GM20431 (cell line): ENCODE results near the gene TTC17.
"Not testable (repeated sequence)": the region's sequence is repeated elsewhere in the genome, so short reads cannot be mapped to it uniquely, and the experiment has no call there.

ENCODE experiments used
- in situ Hi-C: fragments of 300-500 bp; cut with MseI, MboI; formaldehyde crosslinking; loops from one replicate; pipeline ENCODE4 v1.15.0; 2020; ENCODE audit warnings: low sequenced_read_pairs; ENCODE audit not compliant: unreplicated experiment

TTC17 gene

DNA sequence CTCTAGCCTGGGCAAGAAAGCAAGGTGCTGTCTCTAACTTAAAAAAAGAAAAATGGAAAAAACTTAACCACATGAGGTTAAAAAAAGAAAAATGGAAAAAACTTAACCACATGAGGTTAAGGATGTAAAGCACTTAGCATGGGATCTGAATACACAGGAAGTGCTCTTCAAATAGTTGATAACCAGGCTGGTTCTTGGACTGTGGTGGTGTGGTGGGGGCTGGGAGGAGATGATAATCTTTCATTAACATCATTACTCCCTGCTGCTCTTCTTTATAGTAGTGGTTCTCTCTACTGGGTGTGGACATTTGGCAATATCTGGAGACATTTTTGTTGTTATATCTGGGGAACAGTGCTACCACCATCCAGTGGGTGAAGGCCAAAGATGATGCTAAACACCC, 88.4 kb downstream of the TTC17 start:
- in situ Hi-C loops, result no loop called here

DNA sequence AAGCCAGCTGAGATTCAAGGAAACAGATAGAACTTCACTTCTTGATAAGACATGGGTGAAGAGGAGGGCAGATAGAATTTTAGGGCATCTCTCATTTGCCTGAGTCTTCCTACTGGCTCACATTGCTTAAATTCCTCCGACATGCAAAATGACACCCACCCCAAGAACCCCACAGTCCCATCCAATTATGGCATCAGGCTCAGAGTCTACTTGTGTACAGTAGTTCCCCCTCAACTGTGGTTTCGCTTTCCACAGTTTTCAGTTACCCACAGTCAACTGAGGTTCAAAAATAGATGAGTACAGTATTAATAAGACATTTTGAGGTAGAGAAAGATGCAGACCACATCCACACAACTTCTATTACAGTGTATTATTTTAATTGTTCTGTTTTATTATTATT, 99.8 kb downstream of the TTC17 start:
- in situ Hi-C loops, result no loop called here

DNA sequence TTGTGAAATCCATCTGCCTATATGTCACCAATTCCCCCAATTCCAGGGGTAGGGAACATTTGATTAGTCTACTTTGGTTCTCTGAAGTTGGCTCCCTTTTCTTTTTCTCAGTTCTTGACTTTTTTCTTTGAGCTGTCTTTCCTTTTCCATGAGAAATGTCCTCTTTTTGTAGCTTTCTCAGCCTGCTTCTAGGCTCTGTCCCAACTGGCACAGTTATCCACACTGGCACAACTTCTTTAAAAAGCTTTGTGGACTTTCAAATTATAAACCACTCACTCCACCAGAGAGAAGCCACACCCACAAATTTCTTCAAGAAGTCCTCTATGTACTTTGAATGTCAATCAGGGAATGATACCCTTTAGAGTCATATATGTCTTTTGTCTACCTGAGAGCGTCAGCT, 100.5 kb downstream of the TTC17 start:
- in situ Hi-C loops, result no loop called here

GRCh38 chr11:43462359-43462758, 103.6 kb downstream of the TTC17 start:
- in situ Hi-C loops, result no loop called here

GRCh38 chr11:43467958-43468357, 109.2 kb downstream of the TTC17 start:
- in situ Hi-C loops, result no loop called here

DNA sequence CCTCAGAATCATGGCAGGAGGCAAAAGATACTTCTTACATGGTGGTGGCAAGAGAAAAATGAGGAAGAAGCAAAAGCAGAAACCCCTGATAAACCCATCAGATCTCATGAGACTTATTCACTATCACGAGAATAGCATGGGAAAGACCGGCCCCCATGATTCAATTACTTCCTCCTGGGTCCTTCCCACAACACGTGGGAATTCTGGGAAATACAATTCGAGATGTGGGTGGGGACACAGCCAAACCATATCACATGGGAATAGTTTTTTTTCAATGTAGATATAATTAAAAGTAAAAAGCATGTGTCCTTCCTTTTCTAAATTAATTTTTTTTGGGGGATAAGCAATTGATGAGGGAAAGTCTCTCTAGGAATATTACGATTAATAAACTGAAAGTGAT, 118.8 kb downstream of the TTC17 start:
- in situ Hi-C loops, result not testable (repeated sequence)

GRCh38 chr11:43486141-43486540, 127.4 kb downstream of the TTC17 start:
- in situ Hi-C loops, result no loop called here

- in situ Hi-C loops, result no loop called here
Observed at GRCh38 chr11:43489869-43490465, 131.2 kb downstream of the TTC17 start.

GRCh38 chr11:43492701-43493100, 134.0 kb downstream of the TTC17 start:
- in situ Hi-C loops, result no loop called here

DNA sequence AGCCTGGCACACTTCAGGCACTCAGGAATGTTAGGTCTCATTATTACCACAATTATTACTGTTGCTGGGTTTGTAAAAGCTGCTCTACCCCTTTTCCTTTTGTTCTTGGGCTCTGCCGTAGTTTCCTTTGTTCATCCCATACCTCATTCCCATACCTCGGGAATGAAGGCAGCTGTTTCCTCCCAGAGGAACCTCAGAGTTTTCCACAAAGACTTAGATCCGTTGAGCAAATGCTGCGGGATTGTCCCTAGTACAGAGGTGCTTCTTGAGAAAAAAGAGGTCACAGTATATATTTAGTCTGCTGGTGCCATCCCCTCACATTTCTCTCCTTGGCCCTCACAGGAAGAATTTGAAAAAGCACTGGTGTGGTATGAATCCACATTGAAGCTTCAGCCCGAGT, 134.7 kb downstream of the TTC17 start:
- in situ Hi-C loops, result no loop called here

GRCh38 chr11:43497144-43497543, 138.4 kb downstream of the TTC17 start:
- in situ Hi-C loops, result no loop called here

GRCh38 chr11:43498561-43498960, 139.8 kb downstream of the TTC17 start:
- in situ Hi-C loops, result no loop called here

DNA sequence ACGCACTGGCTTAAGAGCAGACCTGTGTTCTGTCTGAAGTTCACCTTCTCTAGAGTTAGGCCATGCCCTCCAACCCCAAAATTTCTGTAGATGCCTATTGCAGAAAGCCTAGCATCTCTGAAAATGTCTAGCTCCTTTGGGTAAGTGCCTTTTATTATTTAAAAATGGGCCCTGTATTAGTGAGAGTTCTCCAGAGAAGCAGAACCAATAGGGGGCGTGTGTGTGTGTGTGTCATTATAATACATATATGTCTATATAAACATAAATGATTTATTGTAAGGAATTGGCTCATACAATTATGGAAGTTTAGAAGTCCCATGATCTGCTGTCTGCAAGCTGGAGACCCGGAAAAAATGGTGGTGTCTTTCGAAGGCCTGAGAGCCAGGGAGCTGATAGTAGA, 144.7 kb downstream of the TTC17 start:
- in situ Hi-C loops, result no loop called here

- in situ Hi-C loops, result no loop called here
Observed at GRCh38 chr11:43504316-43504950, 145.7 kb downstream of the TTC17 start.

DNA sequence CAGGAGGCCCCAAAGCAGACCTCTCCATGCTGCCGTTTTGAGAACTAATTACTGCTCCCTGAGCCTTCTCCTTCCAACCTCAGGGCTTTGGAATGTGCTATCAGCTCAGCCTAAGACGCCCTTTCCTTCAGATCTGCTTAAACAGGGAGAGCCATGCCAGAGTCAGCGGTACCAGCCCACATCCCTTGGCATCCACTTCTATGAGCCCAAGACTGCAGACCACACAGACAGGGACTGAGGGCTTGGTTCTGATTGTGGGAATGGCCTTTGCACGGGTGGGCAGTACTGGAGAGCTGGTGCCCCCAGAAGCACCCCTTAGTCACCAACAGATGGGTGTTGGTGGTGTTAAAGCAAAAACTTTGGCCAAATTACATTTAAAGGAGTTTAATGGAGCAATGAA, 146.5 kb downstream of the TTC17 start:
- in situ Hi-C loops, result no loop called here

- in situ Hi-C loops, result no loop called here
Observed at GRCh38 chr11:43507171-43507570, 148.5 kb downstream of the TTC17 start.

DNA sequence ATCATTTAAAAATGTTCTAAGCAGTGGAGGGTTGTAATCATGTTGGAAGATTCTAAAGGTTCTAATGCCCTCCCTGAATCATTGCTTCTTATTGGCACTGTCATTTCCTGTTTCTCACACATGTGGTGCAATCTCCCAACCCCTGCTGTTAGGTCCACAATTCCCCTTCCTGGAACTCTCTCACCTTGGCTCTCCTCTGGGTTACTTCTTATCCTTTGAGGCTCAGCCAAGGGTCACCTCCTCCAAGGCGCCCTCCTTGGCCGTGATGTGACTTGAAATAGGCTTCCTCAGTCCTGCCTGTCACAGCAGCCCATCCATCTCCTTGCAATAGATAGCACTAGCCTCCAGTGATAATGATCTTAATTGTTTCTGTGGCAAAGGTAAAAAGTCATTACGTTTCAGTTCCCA, 149.8 kb downstream of the TTC17 start:
- in situ Hi-C loops, result no loop called here

DNA sequence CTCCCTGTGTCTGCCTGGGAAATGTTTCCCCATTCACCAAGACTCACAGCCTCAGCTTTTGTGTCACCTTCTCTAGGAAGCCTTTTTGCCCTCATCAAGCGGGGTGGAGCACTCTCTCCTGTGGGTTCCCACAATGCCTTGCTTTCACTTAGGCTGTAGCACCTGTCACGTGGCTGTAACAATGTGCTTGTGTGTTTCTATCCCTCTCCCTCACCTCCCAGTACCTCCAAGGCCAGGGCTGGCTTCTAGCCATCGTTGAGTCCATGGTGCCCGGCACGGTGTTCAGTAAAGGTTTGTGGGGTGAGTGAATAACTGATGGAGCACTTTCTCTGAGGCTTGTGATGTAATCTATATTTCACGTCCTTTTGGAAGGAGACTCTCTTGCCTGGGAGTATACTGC, 153.2 kb downstream of the TTC17 start:
- in situ Hi-C loops, result no loop called here

GRCh38 chr11:43515090-43515489, 156.4 kb downstream of the TTC17 start:
- in situ Hi-C loops, result no loop called here

DNA sequence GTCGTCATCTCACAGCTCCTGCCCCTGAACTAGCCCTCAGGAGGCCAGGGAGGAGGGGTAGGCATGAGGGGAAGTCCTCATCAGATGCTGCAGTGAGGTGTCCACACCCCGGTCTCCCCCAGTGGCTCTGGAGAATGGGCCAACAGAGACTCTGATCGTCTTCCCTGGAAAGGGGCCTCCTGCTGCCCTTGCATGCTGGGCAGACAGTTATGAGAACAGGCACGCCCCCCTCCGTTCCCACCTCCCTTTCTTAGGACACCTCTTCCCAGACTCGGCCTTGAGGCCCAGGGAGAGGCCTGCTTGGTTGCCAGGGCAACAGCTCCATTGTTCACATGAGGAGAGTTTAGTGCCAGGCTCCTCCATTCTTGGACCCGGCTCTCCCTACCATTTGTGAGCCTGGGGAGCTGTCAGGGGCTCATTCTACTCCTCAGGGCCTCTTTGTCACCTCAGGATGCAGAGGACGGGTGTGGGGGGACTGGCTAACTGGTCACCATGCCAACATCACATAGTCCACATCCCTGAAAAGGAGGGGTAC, 157.7 kb downstream of the TTC17 start:
- in situ Hi-C loops, result no loop called here

DNA sequence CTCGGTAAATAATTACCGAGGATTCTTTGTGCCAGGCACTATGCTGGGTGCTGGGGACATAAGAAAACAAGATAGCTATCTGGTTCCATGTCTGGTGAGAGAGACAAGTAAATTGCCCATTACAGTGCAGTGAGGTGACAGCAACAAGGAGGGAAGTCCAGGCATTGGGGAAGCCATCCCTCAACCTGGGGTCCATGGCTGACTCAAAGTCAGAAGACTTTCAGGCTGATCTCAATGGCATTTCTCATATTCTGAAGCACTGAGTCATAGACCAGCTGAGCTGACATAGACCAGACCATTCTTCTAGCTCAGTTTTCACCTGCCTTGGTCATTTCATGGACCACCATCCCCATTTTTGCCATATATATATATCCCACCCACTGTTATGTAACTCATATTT, 158.8 kb downstream of the TTC17 start:
- in situ Hi-C loops, result no loop called here
